Right renal pelvis (tissue), 4 donors: Measurements from ENCODE around the gene ENTR1. TPM values are rescaled to one million over a fixed set of nuclear protein-coding genes. Genes with fewer than 3 reads are reported as not detected.
"Not testable (repeated sequence)": the region's sequence is repeated elsewhere in the genome, so short reads cannot be mapped to it uniquely, and the experiment has no call there.

Source experiments
- DNase-seq, 4 donors: peaks; one replicate each; pipeline ENCODE4 v3.0.0-alpha.2; 2013; ENCODE audit warnings: low read depth in 4 of 4, low spot score in 3 of 4, missing footprints in 1 of 4
- polyA plus RNA-seq, 4 donors: library from polyadenylated mRNA; unstranded; fragments of 120-200 nt; gene quantifications; one replicate each; pipeline ENCODE4 v1.2.1, GENCODE V29; 2013; ENCODE audit not compliant: insufficient read length in 4 of 4

ENTR1 gene
- polyA plus RNA-seq, 4 donors = 43.2 to 52.0 (median 47.3) TPM

DNA sequence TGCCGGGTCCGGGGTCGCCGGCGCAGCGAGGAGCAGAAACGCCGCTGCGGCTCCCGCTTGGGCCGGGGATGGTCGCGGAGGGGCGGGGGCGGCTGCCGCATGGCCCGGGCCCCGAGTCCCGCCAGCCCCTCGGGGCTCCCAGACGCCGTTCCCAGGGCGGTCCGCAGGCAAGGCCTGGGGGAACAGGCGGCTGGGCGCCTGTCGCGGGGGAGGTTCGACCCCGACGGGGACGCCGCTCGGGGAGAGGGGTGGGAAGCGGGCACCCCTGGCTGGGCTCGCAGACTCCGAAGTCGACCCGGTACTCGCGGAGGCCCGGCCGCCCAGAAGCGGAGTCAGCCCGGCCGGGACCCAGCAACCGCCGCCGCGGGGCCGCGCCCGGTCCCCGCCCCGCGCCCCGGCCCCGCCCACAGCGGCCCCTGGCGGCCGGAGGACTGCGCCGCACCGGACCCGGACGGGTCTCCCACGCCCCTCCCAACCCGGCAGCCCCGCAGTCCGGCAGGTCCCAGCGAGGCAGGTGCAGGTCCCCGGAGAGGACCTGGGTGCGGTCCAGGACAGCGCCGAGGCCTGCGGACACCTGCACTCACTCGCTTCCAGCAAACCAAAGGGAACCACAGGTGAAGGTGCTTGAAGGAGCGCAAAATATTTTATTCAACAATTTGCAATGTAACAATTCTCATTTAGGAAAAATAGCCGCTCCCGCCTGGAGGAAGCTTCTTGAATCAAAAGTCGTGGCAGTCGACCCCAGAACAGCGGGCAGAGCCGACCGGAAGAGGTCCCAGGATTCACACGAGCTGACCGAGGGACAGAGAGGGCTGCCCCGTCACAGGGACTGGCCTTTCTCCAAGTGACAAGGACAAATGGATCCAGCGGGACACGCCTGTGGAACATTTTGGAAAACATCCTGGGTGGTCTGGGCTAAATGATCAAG lies 29.3 kb upstream of the ENTR1 start, which contains the start of gene INPP5E:
INPP5E (minus strand) TSS at position 365 of the 928 bp plus-strand sequence. CDS start 426 bp downstream, outside the sequence.
- DNase-seq = peak; percentile 31 to 69 (median 52)

DNA sequence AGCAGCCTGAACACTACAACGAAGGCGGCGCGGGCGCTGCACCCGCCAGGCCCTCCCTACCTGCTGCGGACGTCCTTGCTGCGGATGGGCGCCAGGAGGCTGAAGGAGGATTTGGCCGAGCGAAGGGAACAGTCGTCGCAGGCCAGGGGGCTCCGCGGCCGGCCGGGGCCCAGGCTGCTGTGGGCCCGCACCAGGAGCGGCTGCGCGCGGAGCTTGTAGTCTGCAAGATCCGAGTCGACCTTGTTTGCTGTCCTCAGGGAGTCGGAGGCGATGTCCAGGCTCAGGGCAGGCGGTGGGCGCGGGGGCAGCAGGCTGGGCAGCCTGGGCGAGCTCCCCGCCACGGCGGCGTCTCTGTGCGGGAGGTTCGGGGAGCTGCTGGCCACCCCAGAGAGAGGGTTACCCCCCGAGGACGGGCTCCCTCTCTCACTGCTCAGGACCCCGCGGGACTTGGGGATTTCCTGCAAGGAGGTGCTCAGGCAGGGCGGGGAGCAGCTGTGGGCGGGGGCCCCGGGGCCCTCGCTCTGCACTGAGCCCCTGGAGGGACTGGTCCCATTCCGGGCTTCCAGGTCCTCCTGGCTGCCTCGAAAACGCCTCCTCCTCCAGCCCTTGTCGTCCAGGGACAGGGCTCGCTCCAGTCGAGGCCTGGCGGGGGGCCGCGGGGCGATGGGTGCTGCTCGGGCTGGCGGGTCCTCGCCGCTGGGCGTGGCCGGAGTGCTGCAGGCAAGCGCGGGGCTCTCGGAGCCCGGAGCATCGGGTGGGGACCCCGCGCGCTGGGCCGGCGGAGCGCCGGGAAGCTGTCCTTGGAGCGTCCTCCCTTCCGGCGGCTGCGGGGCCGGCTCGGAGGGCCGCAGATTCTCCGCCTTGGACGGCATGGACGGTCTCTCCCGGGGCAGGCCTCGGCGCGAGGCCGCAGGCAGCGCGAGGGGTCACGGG lies 28.4 kb upstream of the ENTR1 start:
- peak in 1 of 4 donors; percentile 13 for DNase-seq

DNA sequence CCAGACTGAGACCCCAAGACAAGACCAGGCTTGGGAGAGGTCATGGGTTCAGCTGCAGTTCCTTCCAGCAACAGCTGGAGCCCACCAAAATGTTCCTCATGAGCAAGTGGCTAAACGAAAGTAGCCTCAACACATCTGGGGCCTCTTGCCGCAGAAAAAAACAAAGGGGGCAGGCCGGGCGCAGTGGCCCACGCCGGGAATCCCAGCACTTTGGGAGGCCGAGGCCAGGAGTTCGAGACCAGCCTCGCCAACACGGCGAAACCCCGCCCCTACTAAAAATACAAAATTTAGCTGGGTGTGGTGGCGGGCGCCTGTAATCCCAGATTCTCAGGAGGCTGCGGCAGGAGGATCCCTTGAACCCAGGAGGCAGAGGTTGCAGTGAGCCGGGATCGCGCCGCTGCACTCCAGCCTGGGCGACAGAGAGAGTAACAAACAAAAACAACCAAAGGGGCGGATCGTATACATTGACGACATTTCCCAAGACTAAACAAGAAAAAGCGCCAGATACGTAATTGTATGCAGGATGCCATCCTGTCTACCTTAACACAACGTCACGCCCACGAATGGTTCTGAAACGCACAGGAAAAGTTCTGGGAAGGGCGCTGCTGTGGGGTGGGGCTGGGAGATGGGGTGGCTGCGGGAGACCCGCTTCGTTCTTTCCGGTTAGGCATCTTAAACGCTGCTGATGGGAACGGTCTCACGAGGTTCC lies 27.6 kb upstream of the ENTR1 start:
- no peak for DNase-seq

DNA sequence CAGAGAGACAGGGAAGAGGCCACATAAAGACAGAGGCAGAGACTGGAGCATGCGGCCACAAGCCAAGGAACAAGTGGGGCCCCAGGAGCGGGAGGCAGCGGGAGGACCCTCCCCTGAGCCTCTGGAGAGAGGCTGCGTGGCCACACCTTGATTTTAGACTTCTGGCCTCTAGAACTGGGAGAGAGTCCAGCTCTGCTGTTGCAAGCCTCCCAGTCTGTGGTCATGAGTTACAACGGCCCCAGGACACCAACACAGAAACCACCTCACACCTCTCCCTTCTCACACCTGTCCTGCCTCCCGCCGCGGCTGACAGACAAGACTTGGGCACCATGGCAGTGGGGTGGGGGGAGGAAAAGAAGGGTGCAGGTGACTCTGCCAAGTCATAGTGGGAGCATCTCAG lies 27.0 kb upstream of the ENTR1 start:
- no peak for DNase-seq

DNA sequence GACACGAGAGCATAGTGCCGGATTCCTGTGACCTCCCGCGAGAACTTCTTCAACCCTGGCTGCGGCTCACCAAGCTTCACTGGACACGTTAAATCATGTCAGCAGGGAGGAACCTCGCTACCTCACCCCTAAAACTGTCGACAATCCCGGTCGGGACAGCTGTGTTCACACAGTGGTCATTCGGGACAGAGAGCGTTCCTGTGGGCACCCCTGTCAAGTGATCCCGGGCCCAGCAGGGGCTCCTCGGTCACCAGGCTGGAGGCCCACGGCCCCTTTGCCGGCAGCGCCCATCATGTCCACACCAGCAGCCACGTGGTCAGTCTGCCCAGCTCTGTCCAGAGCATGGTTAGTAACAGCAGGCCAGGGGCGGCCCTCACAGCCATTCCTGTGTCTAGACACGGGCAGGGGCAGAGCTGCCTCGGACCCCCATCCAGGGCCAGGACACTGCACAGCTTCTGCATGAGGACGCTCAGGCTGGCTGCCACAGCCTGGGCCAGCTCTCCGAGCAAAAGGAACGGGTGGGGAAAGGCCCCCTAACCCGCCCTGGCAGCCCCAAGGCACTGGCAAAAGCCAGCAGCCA lies 25.7 kb upstream of the ENTR1 start:
- no peak for DNase-seq

DNA sequence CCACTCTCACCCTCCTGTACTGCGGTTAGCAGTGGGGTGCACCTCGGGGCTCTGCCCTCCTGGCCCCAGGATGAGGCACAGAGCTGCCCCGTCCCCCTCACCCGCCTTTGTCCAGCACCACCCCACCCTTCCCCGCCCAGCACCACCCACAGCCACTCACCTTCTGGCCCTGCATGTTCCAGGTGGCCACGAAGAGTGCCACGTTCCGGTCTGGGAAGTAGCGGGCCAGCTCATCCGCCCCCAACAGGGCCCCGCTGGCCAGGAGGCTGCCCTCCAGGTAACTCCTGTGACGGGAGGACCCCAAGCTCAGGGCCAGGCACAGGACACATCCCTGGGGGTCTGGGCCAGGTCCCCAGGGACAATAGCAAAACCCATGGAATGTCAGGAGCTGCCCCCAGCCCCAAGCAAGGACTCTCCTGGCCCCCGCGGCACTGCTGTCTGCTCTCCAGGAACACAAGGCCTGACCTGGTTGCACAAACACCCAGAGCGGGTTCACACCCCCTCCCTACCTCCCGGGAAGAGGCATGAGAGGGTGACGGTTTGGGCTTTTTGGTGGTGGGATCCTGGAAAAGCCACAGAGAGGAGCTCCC lies 24.3 kb upstream of the ENTR1 start:
- no peak for DNase-seq

DNA sequence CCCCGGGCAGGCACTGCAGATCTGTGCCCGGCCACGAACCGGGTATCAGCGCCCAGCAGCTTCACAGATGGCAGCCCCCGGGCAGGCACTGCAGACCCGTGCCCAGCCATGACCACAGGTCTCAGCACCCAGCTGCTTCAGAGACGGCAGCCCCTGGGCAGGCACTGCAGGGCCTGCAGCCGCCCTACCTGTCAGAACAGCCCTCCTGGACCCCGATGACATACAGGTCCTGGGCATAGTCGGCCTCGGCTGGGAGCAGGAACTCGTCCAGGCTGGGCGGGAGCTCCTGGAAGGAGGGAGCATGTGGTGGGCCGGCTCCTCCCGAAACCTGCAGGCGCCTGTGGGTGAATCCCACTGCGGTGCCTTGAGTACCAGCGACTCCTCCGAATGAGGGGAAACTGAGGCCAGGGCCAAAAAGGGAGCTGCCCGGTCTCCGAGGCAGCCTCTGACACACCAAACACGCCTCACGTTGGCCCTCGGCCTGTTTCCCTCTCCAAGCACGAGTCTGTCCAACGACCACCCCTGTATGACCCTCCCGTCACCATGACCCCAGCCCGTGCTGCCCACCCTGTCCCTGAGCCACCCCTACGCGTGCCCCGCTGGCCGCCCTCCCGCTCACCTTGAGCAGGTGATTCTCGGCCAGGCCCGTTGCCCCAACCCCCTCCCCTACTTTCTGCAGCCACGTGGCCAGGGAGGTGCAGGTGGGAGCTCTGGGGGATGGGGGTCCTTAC lies 23.6 kb upstream of the ENTR1 start:
- no peak for DNase-seq

DNA sequence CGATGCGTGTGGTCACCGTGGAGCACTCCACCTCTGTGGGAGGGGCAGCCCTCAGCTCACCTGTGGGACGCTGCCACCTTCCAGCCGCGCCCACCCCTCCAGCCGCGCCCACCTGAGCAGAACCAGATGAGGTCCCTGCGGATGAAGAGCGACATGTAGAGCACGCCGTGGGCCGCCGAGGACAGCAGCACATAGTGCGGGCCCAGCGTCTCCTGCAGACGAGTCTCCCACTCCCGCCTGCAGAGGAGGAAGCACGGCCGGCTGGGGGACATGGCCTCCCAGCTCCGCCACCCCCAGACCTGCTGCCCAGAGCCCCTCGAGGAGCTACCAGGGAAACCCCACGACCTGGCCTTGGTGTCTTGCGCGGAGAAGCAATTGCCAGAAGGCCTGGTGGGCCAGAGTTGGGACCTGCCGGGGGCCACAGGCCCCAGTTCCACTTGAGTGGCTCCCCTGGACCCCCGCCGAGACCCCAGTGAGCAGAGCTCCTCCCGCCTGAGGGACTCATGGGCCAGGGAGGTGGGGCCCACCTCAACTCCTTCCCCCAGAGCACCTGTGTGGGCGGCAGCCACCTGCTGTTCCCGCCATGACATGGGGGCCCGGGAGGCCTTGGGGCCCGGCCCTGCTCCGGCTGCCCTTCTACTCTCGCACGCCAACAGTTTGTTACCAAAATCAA lies 22.8 kb upstream of the ENTR1 start:
- DNase-seq = no peak

DNA sequence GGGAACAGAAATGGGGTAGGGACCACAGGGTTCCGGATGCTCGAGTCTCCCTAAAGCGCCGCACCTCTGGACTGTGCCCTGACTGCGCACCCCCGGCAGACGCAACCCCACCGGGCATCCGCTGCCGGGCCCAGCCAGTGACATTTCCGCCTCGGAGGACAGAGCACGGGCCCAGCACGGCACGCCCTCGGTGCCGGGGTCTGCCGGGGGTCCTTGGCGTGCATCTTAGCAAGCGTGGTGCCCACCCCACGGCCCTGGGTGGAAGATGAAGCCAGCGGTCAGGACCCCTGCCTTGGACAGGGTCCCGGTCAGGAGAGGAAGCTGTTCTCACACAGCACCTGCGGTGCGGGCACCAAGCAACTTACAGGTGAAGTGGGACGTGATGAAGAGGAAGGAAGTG lies 22.2 kb upstream of the ENTR1 start:
- DNase-seq = no peak

DNA sequence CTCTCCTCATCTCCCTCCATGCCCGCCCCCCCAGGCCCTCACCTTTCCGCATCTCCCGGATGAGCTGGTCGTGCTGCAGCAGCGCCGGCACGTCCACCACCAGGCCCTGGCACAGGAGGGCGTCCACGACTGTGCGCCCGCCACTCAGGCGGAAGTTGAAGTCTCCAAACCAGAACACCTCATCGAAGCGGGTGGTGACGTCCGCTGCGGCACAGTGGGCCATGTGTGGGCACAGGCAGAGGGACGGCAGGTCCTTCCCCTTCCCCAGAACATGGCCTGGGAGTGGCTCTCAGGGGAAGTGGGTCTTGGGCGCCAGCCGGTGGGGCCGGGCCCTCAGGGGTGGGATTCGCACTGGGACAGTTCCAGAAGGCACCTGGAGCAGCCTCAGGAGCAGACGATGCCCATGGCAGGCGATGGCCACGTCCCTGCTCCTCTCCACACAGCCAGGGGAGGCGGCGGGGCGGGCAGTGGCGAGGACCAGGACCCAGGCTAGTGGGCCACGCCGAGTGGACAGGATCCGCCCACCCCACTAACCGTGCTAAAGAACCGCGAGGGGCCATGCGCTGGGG lies 21.5 kb upstream of the ENTR1 start:
- DNase-seq = no peak

DNA sequence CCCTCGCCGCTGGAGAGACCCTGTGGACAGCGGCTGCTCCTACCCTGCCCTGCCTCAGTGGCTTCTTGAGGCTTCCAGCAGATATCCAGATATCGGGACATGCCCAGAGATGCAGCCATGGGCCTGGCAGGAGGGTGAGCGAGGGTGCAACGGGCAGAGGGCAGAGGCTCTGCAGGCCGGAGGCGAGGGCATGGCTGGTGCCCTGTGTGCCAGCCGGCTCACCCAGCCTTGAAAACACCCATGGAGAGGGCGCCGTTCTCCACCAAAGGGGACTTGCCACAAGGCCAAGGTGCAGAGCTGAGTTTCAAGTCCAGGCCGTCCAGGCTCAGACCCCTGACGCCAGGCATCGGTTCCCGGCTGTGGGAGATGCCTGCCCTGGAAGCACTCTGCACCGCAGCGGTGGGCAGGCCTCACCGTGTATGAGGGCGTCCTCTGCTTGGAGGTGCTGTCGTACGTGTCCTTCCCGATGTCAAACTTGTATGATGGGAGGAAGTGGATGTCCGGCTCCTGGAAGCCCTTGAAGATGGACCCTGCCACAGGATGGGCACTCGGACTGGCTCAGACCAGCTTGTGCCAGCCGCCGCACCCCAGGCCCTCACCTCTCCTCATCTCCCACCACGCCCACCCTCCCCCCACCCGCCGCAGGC lies 20.3 kb upstream of the ENTR1 start:
- no peak for DNase-seq

DNA sequence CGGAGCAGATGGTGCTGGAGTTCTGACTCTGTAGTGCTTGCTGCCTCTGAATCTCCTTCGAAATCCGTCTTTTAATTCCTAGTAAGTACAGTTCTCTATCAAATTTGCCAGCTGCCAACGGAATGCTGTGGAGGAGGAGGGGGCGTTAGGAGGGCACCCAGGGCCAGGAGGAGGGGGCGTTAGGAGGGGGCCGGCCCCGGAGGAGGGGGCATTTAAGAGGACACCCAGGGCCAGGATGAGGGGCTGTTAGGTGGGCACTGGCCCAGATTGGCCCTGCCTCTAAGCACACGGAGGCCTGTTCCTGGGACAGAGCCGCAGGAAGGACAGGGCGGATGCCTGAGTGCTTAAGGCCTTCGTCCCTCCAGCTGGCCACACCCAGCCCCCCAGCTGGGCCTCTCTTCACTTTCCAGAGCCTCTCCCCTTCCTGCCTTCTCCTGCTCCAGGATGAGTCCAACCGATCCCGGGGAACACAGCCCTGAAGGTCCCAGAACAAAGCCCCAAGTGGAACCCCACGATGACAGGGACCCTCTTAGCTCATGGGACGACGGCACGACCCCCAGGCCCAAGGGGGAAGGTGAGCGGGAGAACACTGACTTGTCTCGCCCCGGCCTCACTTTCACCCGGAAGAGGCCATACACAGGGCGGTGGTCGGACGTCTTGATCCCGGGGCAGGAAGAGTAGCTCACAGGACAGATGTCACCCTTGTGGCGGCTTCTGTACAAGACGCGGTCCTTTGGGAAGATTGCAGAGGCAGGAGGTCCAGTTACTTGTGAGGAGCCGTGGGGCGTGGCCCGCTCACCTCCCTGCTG lies 19.5 kb upstream of the ENTR1 start:
- DNase-seq = no peak

DNA sequence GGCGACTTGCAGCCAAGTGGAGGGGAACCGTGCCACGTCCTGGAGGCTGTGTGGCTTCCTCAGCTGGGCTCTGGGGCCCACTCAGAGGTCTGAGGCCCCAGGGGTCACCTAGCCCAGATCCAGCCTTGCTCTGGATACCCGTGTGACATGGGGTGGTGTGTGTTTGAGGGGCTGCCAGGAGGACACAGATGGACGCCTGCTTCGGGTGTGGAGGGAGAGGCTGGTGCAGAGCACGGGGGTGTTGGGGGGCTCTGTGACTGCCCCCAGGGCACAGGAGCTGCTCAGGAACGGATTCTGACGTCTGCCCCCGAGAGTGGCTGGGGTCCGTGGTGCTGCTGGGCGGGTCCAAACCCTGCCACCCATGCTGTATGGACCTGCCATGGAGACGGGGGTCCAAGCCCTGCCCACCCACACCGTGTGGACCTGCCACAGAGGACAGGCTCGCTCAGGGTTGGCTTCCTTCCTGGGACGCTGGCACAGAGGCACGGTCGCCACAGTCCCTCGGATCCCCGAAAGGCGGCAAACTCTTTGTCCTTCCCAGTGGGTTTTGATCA lies 18.7 kb upstream of the ENTR1 start:
- DNase-seq = no peak

DNA sequence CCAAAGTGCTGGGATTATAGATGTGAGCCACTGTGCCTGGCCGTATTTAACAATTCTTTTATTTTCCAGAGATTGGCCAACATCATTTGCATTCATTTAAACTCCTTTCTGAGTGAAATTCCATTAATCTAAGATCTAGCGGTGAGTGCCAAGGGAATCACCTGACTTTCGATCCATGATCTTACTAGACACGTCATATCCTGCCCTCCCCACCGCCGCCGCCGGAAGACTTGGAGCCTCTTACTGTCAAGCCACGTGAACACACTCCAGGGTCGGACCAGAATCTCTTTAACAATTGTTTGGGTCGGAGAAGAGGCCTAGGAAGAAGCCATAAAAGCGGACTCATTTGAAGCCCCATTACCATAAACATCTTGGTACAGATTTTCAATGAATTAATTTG lies 16.4 kb upstream of the ENTR1 start:
- DNase-seq = no peak

DNA sequence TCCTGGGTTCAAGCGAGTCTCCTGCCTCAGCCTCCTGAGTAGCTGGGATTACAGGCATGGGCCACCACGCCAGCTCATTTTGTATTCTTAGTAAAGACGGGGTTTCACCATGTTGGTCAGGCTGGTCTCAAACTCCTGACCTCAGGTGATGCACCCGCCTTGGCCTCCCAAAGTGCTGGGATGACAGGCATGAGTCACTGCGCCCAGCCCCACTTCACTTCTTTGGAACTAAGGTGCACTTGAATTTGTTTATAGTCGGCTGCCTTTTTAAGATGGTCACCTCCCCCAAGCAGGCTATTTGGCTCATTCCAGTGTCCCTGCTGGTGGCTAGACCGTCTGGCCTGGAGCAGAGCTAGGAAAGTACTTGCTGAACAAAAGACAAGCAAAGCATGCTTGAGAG lies 15.0 kb upstream of the ENTR1 start:
- not testable (repeated sequence) for DNase-seq

DNA sequence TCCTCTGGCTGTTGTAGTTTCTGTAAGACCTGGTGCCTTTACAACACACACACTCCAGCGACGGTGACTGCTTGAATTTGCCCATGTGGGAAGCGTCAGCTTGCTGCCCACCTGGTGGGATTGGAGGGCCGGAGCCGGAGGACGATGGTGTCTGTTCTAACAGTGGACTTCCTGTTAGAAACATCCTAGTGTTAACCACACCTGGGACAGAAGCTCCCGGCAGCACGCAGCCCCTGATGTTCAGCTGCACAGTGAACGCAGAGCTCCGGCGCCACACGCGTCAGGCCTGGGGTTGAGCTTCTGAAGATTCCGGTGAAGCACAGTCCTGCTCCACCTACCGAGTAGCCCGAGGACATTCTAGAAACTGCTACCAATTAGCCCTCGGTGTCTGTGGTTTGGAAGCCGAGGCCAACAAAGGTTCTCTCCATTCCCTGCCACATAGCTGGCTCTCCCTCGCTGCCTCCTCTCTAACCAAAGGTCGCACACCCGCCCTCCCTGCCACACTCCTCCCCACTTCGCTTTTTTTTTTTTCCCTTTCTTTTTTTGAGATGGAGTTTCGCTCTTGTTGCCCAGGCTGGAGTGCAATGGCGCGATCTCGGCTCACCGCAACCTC lies 14.4 kb upstream of the ENTR1 start:
- no peak for DNase-seq
